ENCODE results near the gene YOD1. TPM values are rescaled to one million over a fixed set of nuclear protein-coding genes. Genes with fewer than 3 reads are reported as not detected.

Gene YOD1
- polyA plus RNA-seq, 3 donors from 2014 or later, result 0.49 to 1.5 TPM; not detected in 1

GRCh38 chr1:207013321-207014085 is 37.5 kb downstream of the YOD1 start:
- Mint-ChIP-seq H3K4me3 (no peak overlapping the region), H3K27ac (no peak overlapping the region)

GRCh38 chr1:207010726-207011125 is 40.3 kb downstream of the YOD1 start:
- no peak overlapping the region for H3K27ac Mint-ChIP-seq
- H3K4me3 Mint-ChIP-seq, result no peak overlapping the region
- peaks cover 3 to 9% (median 6%) of the 10 kb centered on the region in 3 donors for H3K27me3 Mint-ChIP-seq (ENCODE audit: low read depth in 3 of 3)
- no peaks in the 10 kb centered on the region for H3K4me1 Mint-ChIP-seq
- no peaks in the 10 kb centered on the region for H3K36me3 Mint-ChIP-seq
- no peaks in the 10 kb centered on the region for H3K9me3 Mint-ChIP-seq
- no peak for DNase-seq

More at GRCh38 chr1:207013321-207014085, 37.5 kb downstream of the YOD1 start:
- no peaks in the 10 kb centered on the region for H3K36me3 Mint-ChIP-seq
- peaks cover 2 to 14% (median 6%) of the 10 kb centered on the region in 3 donors for H3K27me3 Mint-ChIP-seq (ENCODE audit: low read depth in 3 of 3)
- DNase-seq, result no peak
- H3K9me3 Mint-ChIP-seq, result no peaks in the 10 kb centered on the region
- no peaks in the 10 kb centered on the region for H3K4me1 Mint-ChIP-seq

- H3K36me3 Mint-ChIP-seq, result no peaks in the 10 kb centered on the region
- no peaks in the 10 kb centered on the region for H3K9me3 Mint-ChIP-seq
- H3K4me3 Mint-ChIP-seq, result no peak overlapping the region
- no peaks in the 10 kb centered on the region for H3K4me1 Mint-ChIP-seq
- H3K27ac Mint-ChIP-seq, result no peak overlapping the region
- H3K27me3 Mint-ChIP-seq (ENCODE audit: low read depth in 3 of 3), result peaks cover 4 to 12% (median 9%) of the 10 kb centered on the region in 3 donors
- DNase-seq, result no peak
Observed at GRCh38 chr1:207009945-207010344, 41.1 kb downstream of the YOD1 start.

GRCh38 chr1:207009182-207009850 is 41.7 kb downstream of the YOD1 start:
- H3K4me3 Mint-ChIP-seq, result no peak overlapping the region
- no peaks in the 10 kb centered on the region for H3K9me3 Mint-ChIP-seq
- no peak overlapping the region for H3K27ac Mint-ChIP-seq
- DNase-seq, result no peak
- no peaks in the 10 kb centered on the region for H3K36me3 Mint-ChIP-seq
- H3K4me1 Mint-ChIP-seq, result no peaks in the 10 kb centered on the region
- H3K27me3 Mint-ChIP-seq (ENCODE audit: low read depth in 3 of 3), result peaks cover 4 to 12% (median 9%) of the 10 kb centered on the region in 3 donors

- DNase-seq, result no peak
- Mint-ChIP-seq H3K9me3 (no peaks in the 10 kb centered on the region), H3K27me3 (ENCODE audit: low read depth in 3 of 3) (peaks cover 4 to 11% (median 6%) of the 10 kb centered on the region in 3 donors), H3K36me3 (no peaks in the 10 kb centered on the region), H3K4me1 (no peaks in the 10 kb centered on the region), H3K4me3 (no peak overlapping the region), H3K27ac (no peak overlapping the region)
Observed at GRCh38 chr1:207007352-207008033, 43.5 kb downstream of the YOD1 start.

GRCh38 chr1:207006914-207007313 is 44.1 kb downstream of the YOD1 start:
- DNase-seq, result no peak
- H3K4me3 Mint-ChIP-seq, result no peak overlapping the region
- H3K27ac Mint-ChIP-seq, result no peak overlapping the region
- H3K9me3 Mint-ChIP-seq, result no peaks in the 10 kb centered on the region
- H3K36me3 Mint-ChIP-seq, result no peaks in the 10 kb centered on the region
- peaks cover 4 to 11% (median 6%) of the 10 kb centered on the region in 3 donors for H3K27me3 Mint-ChIP-seq (ENCODE audit: low read depth in 3 of 3)
- H3K4me1 Mint-ChIP-seq, result no peaks in the 10 kb centered on the region

- DNase-seq, result no peak
- peaks cover 4 to 11% (median 9%) of the 10 kb centered on the region in 3 donors for H3K27me3 Mint-ChIP-seq (ENCODE audit: low read depth in 3 of 3)
- H3K9me3 Mint-ChIP-seq, result no peaks in the 10 kb centered on the region
- H3K27ac Mint-ChIP-seq, result no peak overlapping the region
- H3K4me3 Mint-ChIP-seq, result no peak overlapping the region
- H3K4me1 Mint-ChIP-seq, result no peaks in the 10 kb centered on the region
- no peaks in the 10 kb centered on the region for H3K36me3 Mint-ChIP-seq
Observed at GRCh38 chr1:207006083-207006482, 44.9 kb downstream of the YOD1 start.

- H3K9me3 Mint-ChIP-seq, result no peaks in the 10 kb centered on the region
- peak in 1 of 3 donors; percentile 17 for DNase-seq
- H3K27ac Mint-ChIP-seq, result no peak overlapping the region
- no peaks in the 10 kb centered on the region for H3K4me1 Mint-ChIP-seq
- H3K36me3 Mint-ChIP-seq, result no peaks in the 10 kb centered on the region
- peaks cover 4 to 11% (median 9%) of the 10 kb centered on the region in 3 donors for H3K27me3 Mint-ChIP-seq (ENCODE audit: low read depth in 3 of 3)
- no peak overlapping the region for H3K4me3 Mint-ChIP-seq
Observed at GRCh38 chr1:207004931-207005830, 45.8 kb downstream of the YOD1 start.

GRCh38 chr1:207003210-207003609 is 47.8 kb downstream of the YOD1 start:
- DNase-seq, result no peak
- no peaks in the 10 kb centered on the region for H3K9me3 Mint-ChIP-seq
- peaks cover 3 to 7% (median 7%) of the 10 kb centered on the region in 3 donors for H3K27me3 Mint-ChIP-seq (ENCODE audit: low read depth in 3 of 3)
- no peak overlapping the region for H3K27ac Mint-ChIP-seq
- no peaks in the 10 kb centered on the region for H3K4me1 Mint-ChIP-seq
- H3K4me3 Mint-ChIP-seq, result no peak overlapping the region
- H3K36me3 Mint-ChIP-seq, result no peaks in the 10 kb centered on the region

GRCh38 chr1:207002724-207003146 is 48.3 kb downstream of the YOD1 start:
- Mint-ChIP-seq H3K27ac (no peak overlapping the region), H3K4me1 (no peaks in the 10 kb centered on the region), H3K9me3 (no peaks in the 10 kb centered on the region), H3K27me3 (ENCODE audit: low read depth in 3 of 3) (peaks cover 3 to 7% (median 7%) of the 10 kb centered on the region in 3 donors), H3K4me3 (no peak overlapping the region), H3K36me3 (no peaks in the 10 kb centered on the region)
- no peak for DNase-seq

GRCh38 chr1:207001492-207002245 is 49.3 kb downstream of the YOD1 start:
- Mint-ChIP-seq H3K27me3 (ENCODE audit: low read depth in 3 of 3) (peaks cover 3 to 7% (median 7%) of the 10 kb centered on the region in 3 donors), H3K4me1 (no peaks in the 10 kb centered on the region), H3K4me3 (no peak overlapping the region), H3K27ac (no peak overlapping the region), H3K36me3 (no peaks in the 10 kb centered on the region), H3K9me3 (no peaks in the 10 kb centered on the region)
- no peak for DNase-seq

- no peak overlapping the region for H3K27ac Mint-ChIP-seq
- H3K36me3 Mint-ChIP-seq, result no peaks in the 10 kb centered on the region
- no peak for DNase-seq
- H3K9me3 Mint-ChIP-seq, result no peaks in the 10 kb centered on the region
- no peaks in the 10 kb centered on the region for H3K4me1 Mint-ChIP-seq
- H3K27me3 Mint-ChIP-seq (ENCODE audit: low read depth in 3 of 3), result peaks cover 3 to 7% (median 3%) of the 10 kb centered on the region in 3 donors
- no peak overlapping the region for H3K4me3 Mint-ChIP-seq
Observed at GRCh38 chr1:207000651-207001291, 50.2 kb downstream of the YOD1 start.

All from immature natural killer cell (primary cell).